ENCODE results near the gene LRRC32. TPM values are rescaled to one million over a fixed set of nuclear protein-coding genes. Genes with fewer than 3 reads are reported as not detected.

Gene LRRC32
- total and polyA plus RNA-seq, 10 of the 15 experiments (the other 5 are each of a cell fraction or from before 2014, with no cell fraction given): 0.56 to 20.8 (median 7.4) TPM

- ChIA-PET POLR2A (no interaction called here), CTCF (no interaction called here), SMC1A (ENCODE audit: uncharacterized antibody, unreplicated experiment) (no interaction called here), RAD21 (ENCODE audit: unreplicated experiment) (no interaction called here)
- no peak for ATAC-seq
- H3K4me1 ChIP-seq (ENCODE audit: control insufficient read depth, insufficient read depth, low read length): no peaks in the 10 kb centered on the region
- no peak overlapping the region for H3K4me3 ChIP-seq
- 43% methylated on average over 2 of the region's 2 CpGs for WGBS (ENCODE audit: insufficient coverage, insufficient replicate concordance, low lambda C conversion rate, missing lambda C conversion rate)
- peaks cover 8% of the 10 kb centered on the region for H3K9me3 ChIP-seq (replicated peaks; ENCODE audit: control insufficient read depth, insufficient read depth, low read length)
- no peak for DNase-seq (ENCODE audit: low read depth, low spot score)
- intact Hi-C loops (cut with micrococcal nuclease; ENCODE audit: unreplicated experiment): no loop called here
- no peaks in the 10 kb centered on the region for H3K79me2 ChIP-seq (ENCODE audit: control insufficient read depth, insufficient read depth, low read length)
- H3K4me2 ChIP-seq (ENCODE audit: control insufficient read depth, insufficient read depth): no peak overlapping the region
- no TSS peak for BruUV-seq (replicated peaks)
- H3K36me3 ChIP-seq (ENCODE audit: control insufficient read depth in 2 of 2, insufficient read depth in 2 of 2, low read length in 1 of 2): no peaks in the 10 kb centered on the region
- peaks cover 0 to 2% of the 10 kb centered on the region in 2 experiments; a peak in 3 of 4 replicates for H3K27me3 ChIP-seq (replicated peaks in 1 of 2; ENCODE audit: control insufficient read depth in 2 of 2, insufficient read depth in 2 of 2, low read length in 1 of 2)
- no peaks in the 10 kb centered on the region for H4K20me1 ChIP-seq (ENCODE audit: control insufficient read depth, insufficient read depth)
- no peak overlapping the region for H3K27ac ChIP-seq (ENCODE audit: control insufficient read depth, insufficient read depth)
- TF ChIP-seq YBX1 (IDR thresholded peaks at IDR 0.05) (no peak), BMI1 (IDR thresholded peaks at IDR 0.05; ENCODE audit: borderline replicate concordance) (no peak), ASH2L (IDR thresholded peaks at IDR 0.05; ENCODE audit: borderline replicate concordance, low read depth) (no peak), POLR2AphosphoS5 (IDR thresholded peaks at IDR 0.05; ENCODE audit: low read length) (no peak), ZNF592 (IDR thresholded peaks at IDR 0.05) (no peak), KAT2A (conservative IDR thresholded peaks at IDR 0.05; ENCODE audit: control insufficient read depth, low read depth, low read length) (no peak), ETV6 (conservative IDR thresholded peaks at IDR 0.05 in 1 of 2, IDR thresholded peaks at IDR 0.05 in 1 of 2; ENCODE audit: borderline replicate concordance in 1 of 2, low read depth in 1 of 2) (no peak), NFIC (IDR thresholded peaks at IDR 0.05; ENCODE audit: low read depth, low read length) (no peak), ZNF622 (IDR thresholded peaks at IDR 0.05) (no peak), NR2C2 (IDR thresholded peaks at IDR 0.05; ENCODE audit: borderline replicate concordance, control insufficient read depth, insufficient read length, low read depth) (no peak), MYB (IDR thresholded peaks at IDR 0.05; ENCODE audit: borderline replicate concordance, low read depth, low read length) (no peak), E2F8 (IDR thresholded peaks at IDR 0.05; ENCODE audit: low read depth, partially characterized antibody) (no peak)
- no peak for FAIRE-seq
- in situ Hi-C loops (cut with MboI): no loop called here
- no peak overlapping the region for H3K9ac ChIP-seq (ENCODE audit: control insufficient read depth, insufficient read depth, low read length)
- no peak overlapping the region for H2AFZ ChIP-seq (ENCODE audit: control insufficient read depth, low read depth, low read length)
Measured at GRCh38 chr11:76649851-76650372, 20.6 kb downstream of the LRRC32 start.
